DMS53 (cell line): ENCODE data around the gene EIF2D.
"Not testable (repeated sequence)": the region's sequence is repeated elsewhere in the genome, so short reads cannot be mapped to it uniquely, and the experiment has no call there.

Source experiments
- DNase-seq: peaks from one replicate; lab custom pipeline; 2025; lab: John Stamatoyannopoulos, UW

Gene EIF2D

GRCh38 chr1:206586501-206587445 lies 25.5 kb downstream of the EIF2D start:
- no peak for DNase-seq

GRCh38 chr1:206584683-206585082 lies 27.6 kb downstream of the EIF2D start:
- DNase-seq, result no peak

GRCh38 chr1:206583707-206584648 lies 28.3 kb downstream of the EIF2D start:
- DNase-seq, result peak; percentile 86

GRCh38 chr1:206582971-206583706 lies 29.1 kb downstream of the EIF2D start:
- DNase-seq, result no peak

- no peak for DNase-seq
Observed at GRCh38 chr1:206582537-206582936, 29.7 kb downstream of the EIF2D start.

- no peak for DNase-seq
Observed at GRCh38 chr1:206581571-206581981, 30.7 kb downstream of the EIF2D start.

- not testable (repeated sequence) for DNase-seq
Observed at GRCh38 chr1:206581114-206581497, 31.2 kb downstream of the EIF2D start.

- no peak for DNase-seq
Observed at GRCh38 chr1:206580438-206581113, 31.7 kb downstream of the EIF2D start.

GRCh38 chr1:206579747-206580437 lies 32.4 kb downstream of the EIF2D start:
- no peak for DNase-seq

- DNase-seq, result peak; percentile 42
Observed at GRCh38 chr1:206578978-206579374, 33.3 kb downstream of the EIF2D start.

GRCh38 chr1:206578068-206578977 lies 33.9 kb downstream of the EIF2D start:
- DNase-seq, result peak; percentile 95

- DNase-seq, result no peak
Observed at GRCh38 chr1:206577626-206578025, 34.6 kb downstream of the EIF2D start.

- no peak for DNase-seq
Observed at GRCh38 chr1:206575894-206576737, 36.1 kb downstream of the EIF2D start.

GRCh38 chr1:206575165-206575893 lies 36.9 kb downstream of the EIF2D start:
- DNase-seq, result no peak

GRCh38 chr1:206573762-206574161 lies 38.5 kb downstream of the EIF2D start:
- DNase-seq, result no peak

GRCh38 chr1:206573319-206573718 lies 38.9 kb downstream of the EIF2D start:
- no peak for DNase-seq

GRCh38 chr1:206572835-206573234 lies 39.4 kb downstream of the EIF2D start:
- DNase-seq, result no peak

GRCh38 chr1:206570529-206570928 lies 41.7 kb downstream of the EIF2D start:
- DNase-seq, result no peak
